ENCODE results near the gene PPP2R5A. TPM values are rescaled to one million over a fixed set of nuclear protein-coding genes. Genes with fewer than 3 reads are reported as not detected.

PPP2R5A gene
- total RNA-seq, 1 donor from 2014 or later: 20.6 TPM

GRCh38 chr1:212410231-212410820, 125.1 kb downstream of the PPP2R5A start:
- no peak for DNase-seq (ENCODE audit: extremely low spot score, unreplicated experiment)
- Mint-ChIP-seq H3K4me1 (ENCODE audit: unreplicated experiment) (peaks cover 19% of the 10 kb centered on the region), H3K27me3 (no peaks in the 10 kb centered on the region), H3K36me3 (peaks cover 12% of the 10 kb centered on the region), H3K27ac (no peak overlapping the region), H3K9me3 (no peaks in the 10 kb centered on the region), H3K4me3 (no peak overlapping the region)
- no peak for TF ChIP-seq CTCF (conservative IDR thresholded peaks at IDR 0.05)

Other genes with a start within 250 kb of the PPP2R5A start
- 18.6 and 23.9 TPM in 2 replicates for gene INTS7, start 249.9 kb upstream of the PPP2R5A start, total RNA-seq (ENCODE audit: low replicate concordance)
- gene DTL, start 249.7 kb upstream of the PPP2R5A start, total RNA-seq (ENCODE audit: low replicate concordance): 11.9 and 38.5 TPM in 2 replicates
- 10.0 and 20.4 TPM in 2 replicates for gene PACC1, start 129.5 kb downstream of the PPP2R5A start, total RNA-seq (ENCODE audit: low replicate concordance)
- gene NENF, start 147.5 kb downstream of the PPP2R5A start, total RNA-seq (ENCODE audit: low replicate concordance): 48.9 and 53.7 TPM in 2 replicates